Measurements from ENCODE around the gene SLCO2A1.

The SLCO2A1 gene

DNA sequence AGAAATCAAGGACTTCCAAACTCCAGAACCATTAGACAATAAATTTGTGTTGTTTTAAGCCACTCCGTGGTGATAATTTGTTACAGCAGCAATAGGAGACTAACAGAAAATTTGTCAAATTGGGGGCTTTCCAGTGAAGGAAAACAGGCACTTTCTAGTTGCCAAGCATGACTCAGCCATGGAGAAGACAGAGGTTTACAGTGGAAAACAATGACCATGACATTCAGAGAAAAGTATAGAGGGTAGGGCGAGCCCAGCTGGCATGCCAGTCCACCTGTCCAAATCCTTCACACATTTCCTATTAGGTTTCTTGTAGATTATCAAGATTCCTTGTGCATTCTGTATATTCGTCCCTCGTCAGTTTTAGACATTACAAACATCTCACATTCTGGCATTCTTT is 24.9 kb downstream of the SLCO2A1 start:
- intact Hi-C loops (cut with DNase I), result no loop called here
- no peak for DNase-seq

DNA sequence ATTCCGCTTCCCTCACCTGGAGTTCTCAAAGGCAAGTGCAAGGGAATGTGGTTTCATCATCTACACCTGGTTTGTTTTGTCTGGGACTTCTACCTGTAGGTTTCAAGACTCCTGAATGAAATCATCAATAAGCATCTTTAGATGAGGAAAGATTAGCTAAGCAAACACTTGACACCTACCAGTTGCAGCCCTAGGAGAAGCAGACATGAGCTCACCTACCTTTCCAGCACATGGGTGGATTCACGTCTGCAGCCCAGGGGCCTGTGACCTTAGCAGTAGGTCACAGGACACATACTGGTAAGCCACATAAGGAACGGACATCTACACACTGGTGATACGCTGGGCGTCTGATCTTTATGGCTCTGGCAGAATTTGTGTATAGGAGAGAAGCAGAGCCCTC is 26.7 kb downstream of the SLCO2A1 start:
- DNase-seq, result no peak
- intact Hi-C loops (cut with DNase I), result no loop called here

DNA sequence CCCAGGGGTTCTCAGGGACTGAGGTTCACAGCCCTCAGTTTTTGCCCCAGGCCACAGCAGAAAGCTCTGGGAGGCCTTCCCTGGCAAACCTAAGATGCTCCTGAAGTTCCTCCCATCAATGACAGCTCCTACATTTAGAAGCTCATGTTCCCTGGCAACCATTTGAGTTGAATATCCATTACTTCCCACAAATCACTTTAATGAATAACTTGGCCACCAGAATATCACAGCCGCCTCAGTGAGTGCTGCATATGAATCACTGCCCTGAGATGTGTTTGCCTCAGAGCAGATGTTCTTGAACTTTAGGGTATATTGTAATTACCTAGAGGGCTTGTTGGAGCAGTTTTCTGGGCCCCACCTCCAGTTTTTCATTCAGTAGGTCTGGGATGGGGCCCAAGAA is 27.4 kb downstream of the SLCO2A1 start:
- intact Hi-C loops (cut with DNase I), result no loop called here

DNA sequence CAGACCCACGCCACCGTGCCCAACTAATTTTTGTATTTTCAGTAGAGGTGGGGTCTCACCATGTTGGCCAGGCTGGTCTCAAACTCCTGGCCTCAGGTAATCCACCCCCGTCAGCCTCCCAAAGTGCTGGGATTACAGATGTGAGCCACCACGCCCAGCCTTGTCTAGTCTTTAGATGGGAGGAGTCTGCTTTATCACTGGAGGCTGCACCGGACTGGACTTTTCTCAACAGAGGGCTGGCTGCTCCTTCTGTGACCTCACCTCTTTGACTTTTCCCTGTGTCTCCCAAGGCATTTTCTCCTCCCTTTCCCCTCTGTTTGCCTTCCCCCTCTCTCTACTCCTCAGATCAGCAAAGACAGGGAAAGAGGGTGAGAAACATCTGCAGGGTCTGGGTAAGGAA is 28.5 kb downstream of the SLCO2A1 start:
- DNase-seq, result no peak
- intact Hi-C loops (cut with DNase I), result no loop called here

More for the DNA sequence above, 27.4 kb downstream of the SLCO2A1 start:
- no peak for DNase-seq

DNA sequence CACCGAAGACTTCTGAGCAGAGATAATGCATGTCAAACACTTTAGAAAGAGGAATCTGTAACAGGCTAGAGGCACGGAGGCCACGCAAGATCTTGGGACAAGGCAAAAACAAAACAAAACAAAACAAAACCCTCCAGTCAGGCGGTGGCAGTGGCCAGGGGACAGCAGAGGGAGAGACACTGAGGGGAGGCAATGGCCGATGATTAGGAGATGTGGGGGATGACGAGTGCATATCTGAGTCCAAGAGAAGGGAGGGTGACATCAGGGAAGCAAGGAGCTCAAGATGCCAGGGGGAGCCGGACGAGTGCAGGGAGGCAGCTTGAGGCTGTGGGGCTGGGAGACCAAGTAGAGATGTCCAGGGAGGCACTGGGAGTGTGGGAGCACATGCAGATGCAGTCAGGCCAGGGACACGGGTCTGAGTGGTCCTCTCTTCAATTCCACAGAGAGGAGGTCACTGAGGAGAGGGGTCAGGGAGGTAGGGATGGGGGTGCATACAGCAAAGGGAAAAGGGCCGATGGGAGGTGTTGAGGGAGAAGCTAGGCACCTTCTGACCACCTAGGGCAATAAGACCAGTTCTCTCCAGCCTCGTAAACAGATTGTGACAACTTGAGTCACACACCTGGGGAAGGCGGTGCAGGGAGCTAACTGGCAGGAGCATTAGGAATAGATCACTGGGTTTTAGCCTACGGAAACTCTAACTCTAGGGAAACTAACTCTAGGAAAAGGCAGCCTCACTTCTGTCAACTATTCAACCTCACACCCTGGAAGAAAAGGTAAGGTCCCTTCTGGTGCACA is 29.6 kb downstream of the SLCO2A1 start:
- intact Hi-C loops (cut with DNase I), result no loop called here
- no peak for DNase-seq

DNA sequence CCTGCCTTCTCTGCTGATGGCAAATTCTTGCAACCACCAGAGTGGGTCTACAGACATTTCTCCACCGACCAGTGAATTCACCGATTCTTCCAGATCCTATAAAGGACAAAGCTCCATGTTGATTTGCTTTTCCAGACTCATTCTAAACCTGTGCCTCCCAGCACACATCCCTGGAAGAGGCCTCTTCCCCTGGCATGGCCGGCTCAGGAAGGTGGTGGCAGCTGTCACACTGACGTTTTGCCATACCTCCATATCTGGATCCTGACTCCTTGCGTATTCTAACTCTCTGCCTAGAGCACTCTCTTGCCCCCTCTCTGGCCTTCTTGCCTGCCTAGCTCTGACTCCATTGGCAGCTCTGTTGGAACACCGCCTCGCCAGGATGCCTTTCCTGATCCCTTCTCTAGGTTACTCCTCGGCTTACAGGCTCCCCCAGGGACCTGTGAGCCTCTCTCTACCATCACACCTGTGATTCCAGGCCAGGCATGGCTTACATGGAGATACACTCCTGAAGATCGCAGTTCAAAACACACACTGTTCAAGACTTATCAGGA is 31.0 kb downstream of the SLCO2A1 start:
- DNase-seq, result no peak
- intact Hi-C loops (cut with DNase I), result no loop called here

DNA sequence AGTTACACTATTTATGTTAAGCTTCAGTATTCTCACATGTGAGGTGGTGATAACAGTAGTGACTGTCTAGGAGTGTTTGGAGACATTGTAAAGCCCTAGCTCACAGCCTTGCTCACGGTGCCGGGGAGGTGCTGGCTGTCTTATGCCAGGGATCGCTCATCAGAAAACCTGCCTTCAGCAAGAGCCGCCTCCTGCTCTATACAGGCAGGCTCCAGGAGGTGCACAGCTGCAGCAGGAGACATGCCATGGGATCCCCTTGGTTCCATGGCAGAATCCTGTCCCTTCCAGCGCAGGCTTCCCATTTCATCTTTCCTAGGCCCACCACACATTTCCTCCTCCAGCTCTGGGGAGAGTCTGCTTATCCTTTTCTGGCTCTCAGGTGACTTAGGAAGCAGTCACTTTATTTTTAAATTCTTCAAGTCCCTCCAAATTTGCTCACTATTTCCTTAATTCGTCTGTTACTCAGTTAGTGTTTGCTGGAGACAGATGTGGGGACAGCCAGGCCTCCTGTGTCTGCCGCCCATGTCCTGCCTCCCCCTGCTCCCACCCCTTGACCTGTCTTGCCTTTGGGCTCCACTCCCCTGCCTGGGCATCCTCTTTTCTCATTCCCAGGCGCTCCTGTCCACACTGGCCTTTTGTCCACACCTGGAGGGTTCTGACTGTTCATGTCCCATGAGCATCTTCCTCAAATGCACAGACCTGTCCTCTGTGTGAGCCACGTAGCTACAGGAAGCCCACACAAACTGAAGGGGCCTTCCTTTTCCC is 31.7 kb downstream of the SLCO2A1 start:
- intact Hi-C loops (cut with DNase I), result no loop called here
- DNase-seq, result no peak

DNA sequence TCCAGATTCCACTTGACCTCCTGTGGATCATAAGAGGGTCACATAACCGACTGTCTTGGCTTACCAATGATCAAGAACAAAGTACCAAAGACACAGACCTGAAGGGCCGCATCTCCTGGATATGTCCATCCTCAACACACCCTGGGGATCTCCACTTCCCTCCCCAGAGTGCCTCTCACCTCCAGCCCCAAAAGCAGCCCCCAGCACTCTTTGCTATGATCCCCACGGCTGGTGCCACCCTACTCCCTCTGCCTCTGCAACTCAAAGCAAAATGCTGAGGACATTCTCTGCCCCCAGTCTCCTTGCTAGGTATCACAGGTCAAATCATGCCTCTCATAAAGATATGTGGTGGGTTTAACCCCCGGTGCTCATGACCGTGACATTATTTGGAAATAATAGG is 32.7 kb downstream of the SLCO2A1 start:
- intact Hi-C loops (cut with DNase I), result no loop called here

DNA sequence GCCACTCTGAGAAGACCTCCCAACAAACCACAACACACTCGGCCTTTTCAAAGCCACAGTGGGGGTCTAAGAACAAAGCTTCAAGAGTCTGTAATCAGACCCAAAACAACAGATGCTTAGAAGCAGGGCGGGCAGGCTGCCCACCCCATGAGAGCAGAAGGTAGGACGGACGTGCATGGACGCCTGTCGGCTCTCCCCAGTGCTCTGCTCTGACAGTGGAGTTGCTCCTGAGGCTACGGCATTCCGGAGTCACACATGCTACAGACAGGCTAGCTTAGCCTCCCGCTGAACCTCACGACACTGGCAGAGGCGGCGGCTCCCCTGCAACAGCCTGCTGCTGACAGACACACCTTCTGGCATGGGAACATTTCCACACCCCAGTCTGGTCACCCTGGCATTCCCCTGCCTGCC is 33.5 kb downstream of the SLCO2A1 start:
- intact Hi-C loops (cut with DNase I), result no loop called here

More for the DNA sequence above, 32.7 kb downstream of the SLCO2A1 start:
- DNase-seq, result no peak

DNA sequence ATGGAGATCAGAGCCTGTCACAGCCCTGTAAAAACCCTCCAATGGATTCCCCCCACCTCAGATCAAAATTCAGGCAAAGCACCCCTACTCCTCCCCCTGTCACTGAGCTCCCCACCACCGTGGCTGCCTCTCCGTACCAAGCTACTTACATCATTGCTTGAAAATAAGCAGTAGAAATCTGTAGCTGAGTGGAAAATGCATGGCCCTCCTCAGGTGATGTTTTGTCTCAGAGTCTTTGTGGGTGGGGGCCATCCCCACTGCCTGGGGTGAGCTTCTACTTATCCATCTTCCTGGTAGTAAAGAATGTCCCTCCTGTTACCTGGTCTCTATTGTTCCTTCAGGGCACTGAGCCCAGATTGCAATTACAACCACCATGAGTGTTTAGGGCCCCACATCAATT is 34.5 kb downstream of the SLCO2A1 start:
- intact Hi-C loops (cut with DNase I), result no loop called here
- DNase-seq, result no peak

More for the DNA sequence above, 33.5 kb downstream of the SLCO2A1 start:
- peak in 1 of 10 donors; percentile 77 for DNase-seq

DNA sequence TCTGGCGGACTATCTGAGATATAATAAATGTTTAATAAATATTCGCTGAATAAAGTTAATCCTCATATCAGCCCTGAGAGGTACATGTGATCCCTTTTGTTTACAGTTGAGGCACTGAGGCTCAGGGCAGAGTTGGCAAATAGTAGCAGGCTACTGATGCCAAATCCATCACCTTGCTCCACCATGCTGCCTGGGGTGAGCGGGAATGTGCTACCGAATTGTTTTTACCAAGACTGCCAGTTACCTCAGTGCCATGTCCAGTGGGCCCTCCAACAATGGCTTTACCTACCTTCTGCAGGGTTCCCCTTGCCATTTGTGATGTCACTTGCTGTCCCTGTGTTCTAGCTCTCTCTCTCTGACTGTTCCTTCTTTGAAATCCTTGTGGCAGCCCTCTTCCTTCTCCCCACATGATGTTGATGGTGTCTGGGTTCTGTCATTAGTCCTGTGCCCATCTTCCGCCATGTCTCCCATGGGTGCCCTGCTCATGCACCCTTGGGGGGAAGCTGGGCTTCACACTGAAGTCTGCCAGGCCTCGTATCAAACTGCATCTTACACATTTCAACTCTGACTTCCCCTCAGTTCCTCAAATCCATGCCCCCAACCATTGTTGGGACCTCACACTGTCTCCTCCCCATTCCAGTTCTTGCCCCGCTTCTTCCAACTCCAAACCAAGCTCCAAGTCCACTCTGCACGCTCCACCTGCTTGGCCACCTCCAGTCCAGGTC is 35.4 kb downstream of the SLCO2A1 start:
- intact Hi-C loops (cut with DNase I), result no loop called here
- DNase-seq, result no peak

DNA sequence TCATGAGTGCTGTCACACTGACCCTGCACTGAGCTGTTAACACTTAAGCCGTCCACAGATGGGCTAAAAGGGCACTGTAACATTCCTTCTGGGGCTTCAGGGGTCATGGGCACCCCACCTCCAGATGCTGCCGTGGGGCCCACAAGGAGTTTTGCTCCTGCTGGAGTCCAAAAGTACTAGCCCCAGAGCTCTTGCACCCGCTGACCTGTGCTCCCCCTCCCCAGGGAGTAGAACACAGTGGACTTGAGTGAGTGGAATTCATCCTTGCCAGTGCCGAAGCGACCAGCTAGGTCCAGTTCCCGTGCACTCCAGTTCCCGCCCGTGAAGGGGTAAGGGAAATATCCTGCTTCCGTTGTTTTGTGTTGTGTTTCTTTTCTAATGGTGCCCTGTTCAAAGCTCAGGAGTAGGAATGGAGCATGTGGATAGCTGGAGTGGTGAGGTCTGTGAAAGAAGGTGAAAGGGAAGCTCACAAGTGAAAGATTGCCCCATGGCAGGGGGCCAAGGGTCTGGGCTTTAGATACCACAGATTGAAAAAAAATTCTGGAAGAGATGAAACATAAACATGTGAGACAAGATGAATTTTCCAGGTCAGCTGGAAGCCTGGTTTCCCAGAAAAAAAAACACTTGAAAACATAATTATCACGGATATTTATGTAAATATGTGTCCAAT is 36.6 kb downstream of the SLCO2A1 start:
- intact Hi-C loops (cut with DNase I), result no loop called here
- DNase-seq, result no peak

DNA sequence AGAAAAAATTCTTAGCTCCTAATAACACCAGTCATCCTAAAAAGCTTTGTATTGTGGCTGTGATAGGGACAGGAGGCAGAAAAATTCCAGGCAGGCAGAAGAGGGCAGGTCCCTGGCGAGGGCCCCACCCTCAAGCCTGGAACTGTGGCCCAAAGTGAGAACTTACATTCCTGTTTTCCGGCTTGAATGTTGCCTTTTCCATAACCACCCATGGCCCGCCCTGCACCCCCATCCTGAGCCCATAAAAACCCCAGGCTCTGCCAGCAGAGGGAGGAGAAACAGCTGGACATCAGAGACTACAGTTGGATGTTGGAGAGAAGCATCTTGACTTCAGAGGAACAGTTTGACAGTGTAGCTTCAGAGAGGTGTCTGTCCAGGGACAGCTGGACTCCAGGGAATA is 37.3 kb downstream of the SLCO2A1 start:
- intact Hi-C loops (cut with DNase I), result no loop called here
- no peak for DNase-seq

DNA sequence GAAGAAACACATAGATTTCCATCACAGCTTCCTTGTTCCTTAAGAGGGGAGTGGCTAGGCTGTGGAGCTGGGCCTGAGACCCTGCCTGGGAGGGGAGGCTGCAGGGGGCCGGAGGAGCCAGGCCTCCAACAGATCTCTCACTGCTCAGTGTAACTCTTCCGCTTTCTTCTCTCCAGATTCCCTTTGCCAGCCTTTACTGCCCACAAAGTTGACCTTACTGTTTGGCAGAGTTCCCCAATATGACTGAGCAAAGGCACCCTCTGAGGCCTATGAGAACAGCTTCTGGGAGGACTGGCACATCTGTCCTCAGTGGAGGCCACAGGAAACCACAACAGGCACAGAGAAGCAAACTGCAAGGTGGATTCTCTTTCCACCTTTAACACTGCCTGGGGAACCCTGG is 38.1 kb downstream of the SLCO2A1 start:
- no peak for DNase-seq
- intact Hi-C loops (cut with DNase I), result no loop called here

DNA sequence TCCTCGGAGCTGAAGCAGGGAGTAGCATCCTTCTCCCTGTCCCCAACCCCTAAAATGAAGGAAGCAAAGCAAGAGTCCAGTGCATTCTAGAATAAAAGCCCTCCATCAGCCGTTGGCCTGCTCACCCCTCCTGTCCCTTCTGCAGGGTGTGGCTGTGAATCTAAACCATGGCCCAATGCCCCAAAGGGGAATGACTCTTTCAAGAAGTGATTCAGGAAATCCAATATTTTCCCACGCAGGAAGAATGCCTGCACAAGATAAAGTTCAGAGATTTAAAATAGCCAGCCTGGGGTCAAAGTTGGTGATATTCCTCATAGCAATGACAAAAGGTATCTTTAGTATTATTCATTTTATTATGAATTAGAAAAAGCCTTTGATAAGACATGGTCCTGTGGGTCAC is 38.5 kb downstream of the SLCO2A1 start:
- no peak for DNase-seq
- intact Hi-C loops (cut with DNase I), result no loop called here

DNA sequence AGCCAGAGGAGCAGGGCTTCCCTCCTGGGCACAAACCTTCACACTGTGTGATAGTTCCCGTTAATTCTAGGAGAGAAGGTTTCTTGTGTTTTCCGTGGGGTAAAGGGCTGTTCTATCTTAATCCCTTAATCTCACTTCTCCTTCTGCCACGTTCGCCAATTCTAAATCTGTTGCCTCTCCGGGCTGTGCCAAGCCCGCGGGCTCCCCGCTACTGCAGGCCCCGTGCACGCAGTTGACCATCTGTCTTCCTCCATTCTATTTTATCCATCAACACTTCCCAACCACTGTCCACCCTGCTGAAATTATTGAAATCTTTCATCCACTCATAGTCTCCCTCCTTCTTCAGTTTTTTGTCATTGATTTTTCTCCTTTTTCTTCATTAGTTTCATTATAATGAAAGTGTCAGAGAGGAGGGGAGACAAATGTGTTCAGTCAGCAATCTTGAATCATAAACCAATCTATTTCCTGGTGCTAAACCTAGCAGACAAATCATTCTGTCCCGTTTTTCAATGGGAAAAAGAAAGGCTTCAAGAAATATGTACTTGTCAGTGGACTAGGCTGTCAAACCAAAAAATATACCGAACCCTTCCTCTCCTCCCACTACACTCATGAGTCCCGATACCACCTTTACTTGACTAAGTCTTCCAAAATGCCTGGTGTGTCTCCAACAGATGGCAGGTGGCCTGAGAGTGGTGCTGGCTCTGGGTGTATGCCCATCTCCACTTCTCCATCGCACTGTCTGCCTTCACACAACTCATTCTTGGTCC is 39.6 kb downstream of the SLCO2A1 start:
- DNase-seq, result peak in 3 of 10 donors; percentile 9 to 77 (median 56)
- intact Hi-C loops (cut with DNase I), result no loop called here

DNA sequence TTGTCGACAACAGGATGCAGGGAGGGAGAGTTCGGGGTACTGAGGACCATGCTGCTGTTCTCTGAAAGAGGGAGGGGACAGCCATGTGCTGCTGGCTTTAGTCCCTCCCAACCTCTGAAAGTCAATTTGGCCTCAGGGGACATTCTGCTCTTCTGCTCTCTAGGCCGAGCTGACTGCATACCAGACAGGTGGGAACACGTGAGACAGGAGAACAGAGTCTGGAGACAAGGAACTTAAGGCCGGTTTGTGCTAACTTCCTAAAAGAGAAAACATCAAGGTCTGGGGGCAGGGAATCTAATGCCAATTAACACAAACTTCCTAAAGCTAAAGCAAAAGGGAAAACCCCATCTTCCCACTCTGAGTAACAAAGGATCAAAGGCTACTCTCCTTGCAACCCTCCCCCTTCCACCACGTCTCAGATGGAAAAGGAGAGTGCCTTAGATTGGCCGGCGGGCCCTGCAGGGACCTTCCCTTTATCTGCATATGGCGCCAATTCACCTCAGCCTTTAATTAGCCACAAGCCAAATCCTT is 41.0 kb downstream of the SLCO2A1 start:
- peak in 1 of 10 donors; percentile 36 for DNase-seq
- intact Hi-C loops (cut with DNase I), result no loop called here

DNA sequence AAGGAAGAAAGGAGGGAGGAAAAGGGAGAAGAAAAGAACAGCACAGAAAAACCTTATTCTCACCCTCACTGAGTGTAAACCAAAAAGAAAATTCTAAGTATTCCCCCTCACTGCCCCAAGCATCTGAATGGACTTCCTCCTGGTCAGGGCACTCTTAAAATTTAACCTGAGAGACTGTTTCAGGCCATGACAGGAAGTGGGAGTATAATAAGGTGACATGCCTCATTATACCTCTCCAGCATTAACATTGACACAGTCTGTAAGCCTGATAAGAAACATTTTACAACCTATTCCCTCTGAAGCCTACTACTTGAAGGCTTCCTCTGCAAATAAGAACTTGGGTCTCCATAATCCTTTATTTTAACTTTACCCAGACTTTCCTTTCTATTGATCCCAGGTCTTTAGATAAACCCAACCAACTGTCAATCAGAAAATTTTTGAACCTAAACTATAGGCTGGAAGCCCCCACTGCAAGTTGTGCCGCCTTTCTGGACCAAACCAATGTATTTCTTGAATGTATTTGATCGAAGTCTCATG is 41.7 kb downstream of the SLCO2A1 start:
- intact Hi-C loops (cut with DNase I), result no loop called here
- DNase-seq, result no peak

DNA sequence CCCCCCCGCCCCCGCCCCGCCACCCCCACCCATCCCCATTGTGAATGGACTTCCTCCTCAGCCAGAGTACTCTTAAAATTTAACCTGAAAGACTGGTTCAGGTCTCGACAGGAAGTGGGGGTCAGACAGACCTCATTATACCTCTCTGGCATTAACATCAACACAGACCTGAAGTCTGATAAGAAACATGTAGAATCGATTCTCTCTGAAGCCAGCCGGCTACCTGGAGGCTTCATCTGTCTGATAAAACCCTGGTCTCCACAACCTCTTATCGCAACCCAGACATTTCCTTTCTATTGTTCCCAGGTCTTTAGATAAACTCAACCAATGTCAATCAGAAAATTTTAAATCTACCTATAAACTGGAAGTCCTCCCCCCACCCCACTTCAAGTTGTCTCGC is 42.6 kb downstream of the SLCO2A1 start:
- peak in 1 of 10 donors; percentile 4 for DNase-seq

More for the DNA sequence above, 42.6 kb downstream of the SLCO2A1 start:
- intact Hi-C loops (cut with DNase I), result no loop called here

All from posterior cingulate gyrus (tissue), 11 donors.